DMS 273 (cell line): Measurements from ENCODE around the gene UNC80.

Source experiments
- DNase-seq: peaks from one replicate; lab custom pipeline; 2025; ENCODE audit not compliant: unreplicated experiment; lab: John Stamatoyannopoulos, UW

The UNC80 gene

GRCh38 chr2:209960676-209961630, 189.3 kb downstream of the UNC80 start:
- peak; percentile 73 for DNase-seq

- DNase-seq: no peak
Observed at GRCh38 chr2:209965723-209966122, 194.1 kb downstream of the UNC80 start.

- no peak for DNase-seq
Observed at GRCh38 chr2:209969692-209970091, 198.1 kb downstream of the UNC80 start.

DNA sequence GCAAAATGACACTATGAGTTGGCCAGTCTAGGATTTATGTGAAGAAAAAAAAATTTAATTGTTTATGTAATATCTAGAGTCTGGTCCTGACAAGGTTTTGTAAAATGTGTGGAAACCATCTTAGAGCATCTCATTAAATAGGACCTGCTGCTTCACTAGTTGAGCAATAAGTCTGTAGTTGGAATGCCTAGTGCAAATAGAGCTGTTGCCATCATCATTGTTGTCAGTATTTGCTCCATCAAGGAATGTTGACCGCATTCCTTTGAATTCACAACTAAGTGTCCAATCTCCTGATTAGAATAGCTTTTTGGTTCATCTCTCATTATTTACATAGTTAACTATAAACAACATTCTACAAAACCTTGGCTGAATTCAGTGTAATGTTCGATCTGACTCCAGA, 198.6 kb downstream of the UNC80 start:
- no peak for DNase-seq

DNA sequence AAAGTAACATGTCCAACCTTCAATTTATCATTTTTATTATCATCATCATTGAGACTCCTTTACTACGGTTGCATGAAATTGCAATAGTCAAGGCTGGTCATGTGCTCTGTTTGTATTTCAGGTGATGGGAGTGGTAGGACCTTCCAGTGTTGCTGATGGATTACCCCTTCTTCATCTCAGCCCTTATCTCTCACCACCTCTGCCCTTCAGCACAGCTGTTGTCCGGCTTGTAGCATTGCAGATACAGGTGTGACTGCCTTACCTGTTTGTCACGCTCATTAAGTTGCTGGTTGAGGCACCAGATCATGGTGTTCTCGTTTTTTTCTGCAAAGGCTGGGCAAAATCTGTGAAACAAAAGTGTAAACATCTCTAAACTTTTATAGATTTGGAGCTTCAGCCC, 199.1 kb downstream of the UNC80 start:
- no peak for DNase-seq

DNA sequence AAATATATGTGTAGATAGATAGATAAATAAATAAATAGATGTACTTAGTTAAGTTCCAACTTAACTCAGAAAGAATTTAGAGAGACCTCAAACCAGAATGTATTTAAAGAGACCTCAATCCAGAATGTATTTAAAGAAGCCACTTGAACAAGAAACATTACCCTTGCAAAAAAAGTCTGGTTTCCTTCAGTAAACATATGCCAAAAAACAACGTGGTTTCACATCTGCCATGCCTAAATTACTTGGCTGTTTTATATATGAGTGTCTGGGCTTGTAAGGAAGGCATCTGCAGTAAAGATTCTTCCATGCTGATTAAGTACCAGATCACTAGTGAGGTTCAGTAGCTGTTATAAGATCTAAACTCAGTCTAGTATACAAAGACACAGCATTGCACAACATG, 201.7 kb downstream of the UNC80 start:
- DNase-seq: peak; percentile 44

DNA sequence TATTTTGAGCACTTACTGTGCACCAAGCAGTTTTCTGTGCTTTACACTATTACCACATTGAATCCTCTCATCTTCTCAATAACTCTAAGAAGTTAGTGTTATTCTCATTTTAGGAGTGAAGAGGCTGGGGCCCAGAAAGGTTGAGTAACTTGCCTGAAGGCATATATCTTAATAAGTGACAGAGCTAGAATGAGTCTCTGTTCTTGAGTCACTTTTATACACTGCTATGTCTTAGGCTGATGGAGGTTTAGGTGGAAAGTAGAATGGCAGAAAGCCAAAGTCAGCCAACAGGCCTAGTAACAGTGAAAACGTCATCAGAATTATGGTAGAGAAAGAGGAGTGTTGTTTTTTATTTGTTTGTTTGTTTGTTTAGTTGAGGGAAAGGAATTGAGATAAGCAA, 202.9 kb downstream of the UNC80 start:
- no peak for DNase-seq

- peak; percentile 5 for DNase-seq
Observed at GRCh38 chr2:209976698-209977385, 205.2 kb downstream of the UNC80 start.

DNA sequence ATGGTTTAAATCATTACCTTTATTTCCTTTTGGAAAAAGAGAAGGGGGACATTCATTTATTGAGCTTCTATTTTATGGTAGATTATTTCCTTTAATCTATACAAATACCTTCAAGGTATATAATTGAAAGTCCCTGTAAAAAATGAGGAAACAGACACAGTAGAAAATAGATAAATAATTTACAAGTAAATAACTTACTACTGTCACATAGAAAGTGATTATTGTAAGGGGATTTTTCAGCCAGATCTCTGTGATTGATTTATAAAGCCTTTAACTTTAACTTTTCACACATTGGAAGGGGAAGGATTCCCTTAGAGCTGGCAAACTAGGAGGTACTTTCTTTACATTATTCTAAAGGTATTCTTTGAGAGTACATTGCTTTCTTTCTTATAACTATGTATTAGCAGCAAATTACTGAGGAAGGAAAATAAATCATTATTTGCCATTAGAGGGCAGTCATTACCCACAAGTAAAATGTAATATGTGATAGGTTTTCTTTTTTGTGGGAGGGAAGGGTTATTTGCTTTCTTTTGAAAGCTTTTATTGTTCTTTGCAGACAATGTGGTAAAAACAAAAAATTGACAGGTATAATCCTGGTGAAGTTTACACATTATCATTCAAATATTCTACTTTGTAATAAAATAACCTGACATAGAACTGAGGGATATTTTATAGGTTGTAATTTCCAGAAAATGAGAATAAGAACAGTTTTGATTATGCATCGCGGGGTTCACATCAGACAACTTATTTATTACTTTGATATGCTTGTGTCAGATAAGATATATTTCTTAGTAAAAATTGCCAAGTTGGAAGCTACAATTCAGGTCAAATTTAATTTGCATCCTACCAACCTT, 206.0 kb downstream of the UNC80 start:
- peak; percentile 61 for DNase-seq

DNA sequence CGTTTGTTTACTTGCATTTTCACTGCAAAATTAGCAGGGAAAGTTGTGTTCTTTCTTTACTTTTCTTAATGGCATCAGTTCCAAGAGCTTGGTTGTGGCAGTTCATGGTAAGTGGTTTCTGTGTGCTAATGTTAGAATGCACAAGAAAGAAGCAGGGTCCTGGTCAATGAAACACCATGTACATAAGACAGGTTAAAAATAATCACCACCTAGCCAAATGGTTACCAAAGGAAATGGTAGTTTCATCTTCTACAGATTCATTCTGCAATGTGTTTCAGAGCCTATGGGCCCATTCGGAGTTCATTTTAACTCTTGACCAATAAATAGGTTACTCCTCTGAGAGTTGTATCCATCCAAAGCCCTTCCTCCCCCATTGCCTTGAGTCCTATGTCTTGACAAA, 212.7 kb downstream of the UNC80 start:
- no peak for DNase-seq

- no peak for DNase-seq
Observed at GRCh38 chr2:209985874-209986273, 214.2 kb downstream of the UNC80 start.

GRCh38 chr2:209986415-209986814, 214.8 kb downstream of the UNC80 start:
- no peak for DNase-seq

DNA sequence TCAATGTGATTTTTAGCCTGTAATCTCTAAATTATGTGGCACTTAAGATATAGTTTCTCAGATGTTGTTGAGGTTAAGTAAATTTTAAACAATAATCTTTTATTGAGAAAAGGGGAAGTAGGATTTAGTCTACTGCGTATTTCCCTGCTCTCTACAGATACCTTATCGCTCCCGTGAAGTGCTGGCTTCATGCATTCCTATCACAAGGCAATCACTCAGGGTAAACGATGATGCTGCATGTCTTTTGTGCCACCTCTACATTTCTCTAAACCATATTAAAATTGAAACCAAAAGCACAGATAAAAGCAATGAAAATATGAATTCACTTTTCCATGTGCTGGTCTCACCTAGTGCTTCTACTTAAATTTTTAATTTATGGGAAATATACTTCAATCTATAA, 216.4 kb downstream of the UNC80 start:
- DNase-seq: no peak

DNA sequence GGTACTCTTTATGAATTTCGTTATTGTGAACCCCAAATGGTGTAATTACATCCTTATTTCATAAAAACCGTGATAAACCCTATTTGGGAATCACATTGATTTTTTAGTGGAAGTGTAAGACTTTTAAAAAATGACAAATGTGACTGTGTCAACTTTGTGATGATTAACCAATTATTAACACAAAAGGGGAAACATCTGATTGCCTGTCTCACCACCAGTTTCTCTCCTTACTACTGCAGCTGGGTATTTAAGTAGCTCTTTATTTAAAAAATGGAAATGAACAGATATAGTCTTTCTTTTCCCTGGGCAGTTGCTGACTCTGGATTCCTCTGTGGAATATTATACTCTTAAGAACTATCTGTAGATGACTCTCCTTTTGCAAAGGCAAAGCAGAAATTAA, 219.2 kb downstream of the UNC80 start:
- DNase-seq: no peak

GRCh38 chr2:209993968-209994367, 222.3 kb downstream of the UNC80 start:
- DNase-seq: no peak

DNA sequence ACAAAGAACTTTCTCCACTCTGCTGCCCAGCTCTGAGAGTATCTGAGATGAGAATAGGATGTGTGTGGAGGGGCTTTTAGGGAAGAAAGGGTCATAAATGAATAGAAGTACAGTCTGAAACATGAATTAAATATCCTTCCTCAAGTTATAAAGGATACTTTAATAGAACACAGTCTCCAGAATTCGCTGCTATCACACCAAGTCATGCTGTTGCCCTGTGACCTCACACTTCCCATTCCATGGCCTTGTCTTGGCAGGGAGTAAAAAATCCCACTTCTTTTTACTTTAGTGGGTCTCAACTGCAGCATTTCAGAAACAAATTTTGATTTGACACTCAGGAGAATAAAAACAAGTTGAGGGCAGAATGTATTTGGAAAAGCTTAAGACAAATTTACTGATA, 227.0 kb downstream of the UNC80 start:
- DNase-seq: no peak

- no peak for DNase-seq
Observed at GRCh38 chr2:210000464-210001324, 229.1 kb downstream of the UNC80 start.

GRCh38 chr2:210002158-210003157, 230.8 kb downstream of the UNC80 start, which contains the start of gene RPE:
Gene RPE, plus strand, starts transcription at chr2:210002638. Its CDS starts 24 bp downstream, at chr2:210002662.
- DNase-seq: peak; percentile 98

- DNase-seq: no peak
Observed at GRCh38 chr2:210003359-210003758, 231.7 kb downstream of the UNC80 start.
